HepG2 (cell line): Measurements from ENCODE around the gene NAGS. TPM values are rescaled to one million over a fixed set of nuclear protein-coding genes. Genes with fewer than 3 reads are reported as not detected.
A peak's percentile ranks its signal among the peaks of the same experiment; 100 is the strongest.

Source experiments
- BCL6 ChIP-seq: IDR thresholded peaks from 2 replicates; pipeline ENCODE4 v1.6.1; 2016; ENCODE audit warnings: missing genetic modification reagents, missing compliant biosample characterization
- FIP1L1 ChIP-seq: fragments of 200-400 bp; formaldehyde crosslinking; IDR thresholded peaks from 2 replicates; pipeline ENCODE4 v1.6.1; 2018; ENCODE audit warnings: low read depth, mild to moderate bottlenecking, low read length, moderate library complexity, borderline replicate concordance; ENCODE audit not compliant: insufficient read depth
- IKZF5 ChIP-seq: IDR thresholded peaks from 2 replicates; pipeline ENCODE4 v1.6.1; 2018; ENCODE audit warnings: missing genetic modification reagents, mild to moderate bottlenecking, missing compliant biosample characterization
- NFYB ChIP-seq: sonication (generic); formaldehyde crosslinking; IDR thresholded peaks from 2 replicates; pipeline ENCODE4 v1.4.0; 2020; ENCODE audit warnings: missing genetic modification reagents
- REST ChIP-seq, 2 experiments: IDR thresholded peaks; 2 replicates each; pipeline ENCODE4 v1.6.1; 2011 to 2012; ENCODE audit warnings: low read length in 2 of 2, borderline replicate concordance in 1 of 2, low read depth in 1 of 2, mild to moderate bottlenecking in 1 of 2, moderate library complexity in 1 of 2
- SP2 ChIP-seq: sonication (generic); formaldehyde crosslinking; IDR thresholded peaks from 2 replicates; pipeline ENCODE4 v1.5.1; 2020; ENCODE audit warnings: mild to moderate bottlenecking, missing genetic modification reagents
- STAT5B ChIP-seq: sonication (generic); formaldehyde crosslinking; IDR thresholded peaks from 2 replicates; pipeline ENCODE4 v1.4.0; 2020; ENCODE audit warnings: missing genetic modification reagents
- YEATS4 ChIP-seq: sonication (generic); formaldehyde crosslinking; IDR thresholded peaks from 2 replicates; pipeline ENCODE4 v1.4.0; 2020; ENCODE audit warnings: missing genetic modification reagents, borderline replicate concordance
- ZBTB21 ChIP-seq: sonication (generic); formaldehyde crosslinking; IDR thresholded peaks from 2 replicates; pipeline ENCODE4 v1.4.0; 2020; ENCODE audit warnings: missing genetic modification reagents
- ZNF12 ChIP-seq: sonication (generic); formaldehyde crosslinking; IDR thresholded peaks from 2 replicates; pipeline ENCODE4 v1.5.0; 2020; ENCODE audit warnings: missing genetic modification reagents
- ZNF263 ChIP-seq: sonication (generic); formaldehyde crosslinking; IDR thresholded peaks from 2 replicates; pipeline ENCODE4 v1.4.0; 2020; ENCODE audit warnings: missing genetic modification reagents
- ZNF337 ChIP-seq: sonication (generic); formaldehyde crosslinking; IDR thresholded peaks from 2 replicates; pipeline ENCODE4 v1.5.1; 2020; ENCODE audit warnings: missing genetic modification reagents, low read depth, mild to moderate bottlenecking, borderline replicate concordance
- ZNF451 ChIP-seq: sonication (generic); formaldehyde crosslinking; IDR thresholded peaks from 2 replicates; pipeline ENCODE4 v1.5.0; 2020; ENCODE audit warnings: mild to moderate bottlenecking, missing genetic modification reagents
- ZNF598 ChIP-seq: sonication (generic); formaldehyde crosslinking; IDR thresholded peaks from 2 replicates; pipeline ENCODE4 v1.5.1; 2020; ENCODE audit warnings: mild to moderate bottlenecking, missing genetic modification reagents, borderline replicate concordance
- ZNF773 ChIP-seq: sonication (generic); formaldehyde crosslinking; IDR thresholded peaks from 2 replicates; pipeline ENCODE4 v1.4.0; 2020; ENCODE audit warnings: missing genetic modification reagents, borderline replicate concordance
- ZNF850 ChIP-seq: sonication (generic); formaldehyde crosslinking; conservative IDR thresholded peaks from 2 replicates; pipeline ENCODE4 v1.9.0; 2021; ENCODE audit warnings: mild to moderate bottlenecking, missing genetic modification reagents
- polyA plus RNA-seq, 8 experiments: library from polyadenylated mRNA; depleted of rRNA in 3 of 8; stranded (reverse) in 7 of 8; unstranded in 1 of 8; fragments of >200 nt; fragmentation: Illumina TruSeq in 4 of 8; extraction: Trizol in 4 of 8; gene quantifications; 2 replicates each; pipeline versions ENCODE4 v1.2.1 to v1.2.3, GENCODE V29; 2011 to 2016; ENCODE audit warnings: low read depth in 4 of 8, missing spikeins in 1 of 8, mixed read lengths in 1 of 8; ENCODE audit not compliant: insufficient read depth in 1 of 8
- total RNA-seq, 5 experiments: library from RNA; depleted of rRNA; stranded (reverse); fragments of >200 nt; fragmentation: Illumina TruSeq; extraction: Trizol; gene quantifications; 2 replicates each; pipeline ENCODE4 v1.2.3, GENCODE V29; 2016; ENCODE audit warnings: low read depth in 1 of 5
- TF ChIP-seq, protein P1 (sequence below): sonication (generic); formaldehyde crosslinking; IDR thresholded peaks from 2 replicates; pipeline ENCODE4 v1.8.0; 2022; ENCODE audit warnings: mild to moderate bottlenecking, missing genetic modification reagents, borderline replicate concordance
- TF ChIP-seq, protein P2 (sequence below): sonication (generic); formaldehyde crosslinking; IDR thresholded peaks from 2 replicates; pipeline ENCODE4 v1.5.0; 2020; ENCODE audit warnings: mild to moderate bottlenecking, missing genetic modification reagents

Gene NAGS
- total and polyA plus RNA-seq, 2 of the 13 experiments (the other 11 are each of a cell fraction or from before 2014, with no cell fraction given): 4.3 to 5.1 TPM

DNA sequence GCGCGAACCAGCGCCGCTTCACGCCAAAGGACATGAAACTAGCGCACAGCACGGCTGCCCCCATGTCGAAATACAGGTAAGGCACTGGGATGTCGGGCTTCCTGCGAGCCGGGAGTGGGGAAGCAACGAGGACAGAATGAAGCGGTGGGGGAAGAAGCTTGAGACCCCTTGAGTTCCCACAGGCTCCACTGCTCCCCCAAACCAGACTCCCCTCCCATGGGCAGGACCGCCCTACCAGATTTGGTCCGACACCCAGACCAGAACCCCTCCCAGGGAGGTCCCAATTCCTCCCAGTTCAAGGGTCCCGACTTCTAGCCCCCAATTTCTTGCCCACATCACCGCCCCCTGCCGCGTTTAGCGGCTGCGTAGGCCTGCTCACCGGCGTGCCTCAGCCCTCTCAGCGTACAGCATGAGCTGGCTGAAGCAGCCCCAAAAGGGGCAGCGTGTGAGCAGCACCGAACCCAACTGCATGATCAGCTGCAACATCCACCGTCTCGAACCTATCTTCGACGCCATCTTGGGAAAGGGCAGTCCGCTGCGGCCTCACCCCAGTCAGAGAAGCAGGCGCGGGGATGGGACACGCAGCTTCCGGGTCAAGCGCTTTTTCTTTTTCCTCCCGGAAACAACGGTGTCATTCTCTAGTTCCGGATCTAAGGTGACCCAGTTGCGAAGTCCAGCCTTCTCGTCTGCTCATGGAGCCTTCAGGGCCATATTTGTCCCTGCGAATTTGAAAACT, 10.2 kb downstream of the NAGS start, which contains the start of gene TMEM101 (continued):
- TF ChIP-seq ZBTB21 (CRISPR knock-in tag) (peak; percentile 44; the same call in 1 of the 2 replicates), STAT5B (CRISPR knock-in tag) (peak; percentile 28; the same call in 1 of the 2 replicates), BCL6 (CRISPR knock-in tag) (peak; percentile 69), ZNF337 (peak; percentile 80; the same call in 1 of the 2 replicates), ZNF773 (CRISPR knock-in tag) (0 out of 2 replicates have a peak, but pooled peaks have one; percentile 13), YEATS4 (CRISPR knock-in tag) (peak; percentile 96), ZNF263 (peak; percentile 49; the same call in 1 of the 2 replicates), FIP1L1 (no peak; the same call in 1 of the 2 replicates), NFYB (peak; percentile 71), ZNF12 (CRISPR knock-in tag) (peak; percentile 91), ZNF451 (CRISPR knock-in tag) (peak; percentile 32; the same call in 1 of the 2 replicates), IKZF5 (CRISPR knock-in tag) (peak; percentile 97), ZNF598 (CRISPR knock-in tag) (peak; percentile 93; the same call in 1 of the 2 replicates), REST (IDR thresholded peaks at IDR 0.05; ENCODE audit: borderline replicate concordance in 1 of 2, low read depth in 1 of 2, low read length in 2 of 2) (peak in 1 of 2 experiments; percentile 72; a peak in 1 of 4 replicates), ZNF850 (CRISPR knock-in tag) (no peak), SP2 (CRISPR knock-in tag) (peak; percentile 74)
- TF ChIP-seq, protein P1, sequence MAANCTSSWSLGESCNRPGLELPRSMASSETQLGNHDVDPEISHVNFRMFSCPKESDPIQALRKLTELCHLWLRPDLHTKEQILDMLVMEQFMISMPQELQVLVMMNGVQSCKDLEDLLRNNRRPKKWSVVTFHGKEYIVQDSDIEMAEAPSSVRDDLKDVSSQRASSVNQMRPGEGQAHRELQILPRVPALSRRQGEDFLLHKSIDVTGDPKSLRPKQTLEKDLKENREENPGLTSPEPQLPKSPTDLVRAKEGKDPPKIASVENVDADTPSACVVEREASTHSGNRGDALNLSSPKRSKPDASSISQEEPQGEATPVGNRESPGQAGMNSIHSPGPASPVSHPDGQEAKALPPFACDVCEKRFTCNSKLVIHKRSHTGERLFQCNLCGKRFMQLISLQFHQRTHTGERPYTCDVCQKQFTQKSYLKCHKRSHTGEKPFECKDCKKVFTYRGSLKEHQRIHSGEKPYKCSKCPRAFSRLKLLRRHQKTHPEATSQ (CRISPR knock-in tag): peak; percentile 93; the same call in 1 of the 2 replicates
- TF ChIP-seq, protein P2, sequence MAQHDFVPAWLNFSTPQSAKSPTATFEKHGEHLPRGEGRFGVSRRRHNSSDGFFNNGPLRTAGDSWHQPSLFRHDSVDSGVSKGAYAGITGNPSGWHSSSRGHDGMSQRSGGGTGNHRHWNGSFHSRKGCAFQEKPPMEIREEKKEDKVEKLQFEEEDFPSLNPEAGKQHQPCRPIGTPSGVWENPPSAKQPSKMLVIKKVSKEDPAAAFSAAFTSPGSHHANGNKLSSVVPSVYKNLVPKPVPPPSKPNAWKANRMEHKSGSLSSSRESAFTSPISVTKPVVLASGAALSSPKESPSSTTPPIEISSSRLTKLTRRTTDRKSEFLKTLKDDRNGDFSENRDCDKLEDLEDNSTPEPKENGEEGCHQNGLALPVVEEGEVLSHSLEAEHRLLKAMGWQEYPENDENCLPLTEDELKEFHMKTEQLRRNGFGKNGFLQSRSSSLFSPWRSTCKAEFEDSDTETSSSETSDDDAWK: no peak
